ENCODE measurements around the gene GTF2F1. TPM values are rescaled to one million over a fixed set of nuclear protein-coding genes. Genes with fewer than 3 reads are reported as not detected.

Gene GTF2F1
- total and polyA plus RNA-seq, 10 donors = 28.3 to 51.4 (median 41.5) TPM

DNA sequence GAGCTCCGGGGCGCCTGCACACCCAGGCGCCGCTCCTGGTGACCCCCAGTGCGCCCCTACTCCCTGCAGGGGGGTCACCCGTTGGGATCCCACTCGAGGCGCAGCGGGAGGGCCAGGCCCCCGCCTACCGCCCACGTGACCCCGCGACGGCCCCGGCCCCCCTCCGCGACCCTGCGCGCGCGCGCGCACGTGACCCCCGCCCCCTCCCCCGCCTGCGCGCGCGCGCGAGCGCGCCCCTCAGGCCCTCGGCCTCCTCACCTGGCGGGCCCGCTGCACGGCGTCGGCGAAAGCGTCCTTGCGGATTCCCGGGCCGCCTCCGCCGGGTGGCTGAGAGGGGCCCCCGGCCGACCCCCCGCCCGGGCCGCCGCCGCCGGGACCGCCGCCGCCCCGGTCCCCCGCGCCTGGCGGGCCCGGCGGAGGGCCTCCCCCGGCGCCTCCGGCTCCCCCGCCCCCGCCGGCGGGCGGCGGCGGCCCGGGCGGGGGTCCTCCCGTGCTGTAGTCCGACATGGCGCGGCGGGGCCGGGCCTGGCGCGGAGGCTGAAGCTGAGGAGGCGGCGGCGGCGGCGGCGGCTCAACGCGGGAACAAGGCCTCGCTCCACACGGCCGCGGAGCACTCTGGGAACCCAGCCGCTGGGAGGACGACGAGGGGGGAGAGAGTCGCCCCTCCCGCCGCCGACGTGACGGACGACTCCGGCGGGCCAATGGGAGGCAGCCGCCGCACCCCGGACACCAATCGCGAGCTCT is 31.4 kb upstream of the GTF2F1 start, which contains the start of gene KHSRP:
KHSRP (minus strand) TSS at position 617 of the 744 bp plus-strand sequence; CDS start at position 507, 110 bp downstream.
- H3K9me3 ChIP-seq = no peaks in the 10 kb centered on the region
- H3K4me1 ChIP-seq = peaks cover 12 to 58% (median 34%) of the 10 kb centered on the region in 6 donors
- intact Hi-C loops (cut with DNase I; ENCODE audit: low total_unique reads) = no loop called here
- DNase-seq = no peak
- peak within 1 kb of the TSS; percentile 70 to 91 (median 88) for H3K27ac ChIP-seq
- H3K4me3 ChIP-seq = peak within 1 kb of the TSS; percentile 52 to 91 (median 70)
- H3K36me3 ChIP-seq = peaks cover 0 to 30% (median 22%) of the 10 kb centered on the region in 6 donors
- TF ChIP-seq POLR2A (IDR thresholded peaks at IDR 0.05) (peak in 1 of 3 donors; percentile 76), POLR2AphosphoS5 (IDR thresholded peaks at IDR 0.05) (peak; percentile 93 to 95 (median 93))
- TF ChIP-seq, protein P1, sequence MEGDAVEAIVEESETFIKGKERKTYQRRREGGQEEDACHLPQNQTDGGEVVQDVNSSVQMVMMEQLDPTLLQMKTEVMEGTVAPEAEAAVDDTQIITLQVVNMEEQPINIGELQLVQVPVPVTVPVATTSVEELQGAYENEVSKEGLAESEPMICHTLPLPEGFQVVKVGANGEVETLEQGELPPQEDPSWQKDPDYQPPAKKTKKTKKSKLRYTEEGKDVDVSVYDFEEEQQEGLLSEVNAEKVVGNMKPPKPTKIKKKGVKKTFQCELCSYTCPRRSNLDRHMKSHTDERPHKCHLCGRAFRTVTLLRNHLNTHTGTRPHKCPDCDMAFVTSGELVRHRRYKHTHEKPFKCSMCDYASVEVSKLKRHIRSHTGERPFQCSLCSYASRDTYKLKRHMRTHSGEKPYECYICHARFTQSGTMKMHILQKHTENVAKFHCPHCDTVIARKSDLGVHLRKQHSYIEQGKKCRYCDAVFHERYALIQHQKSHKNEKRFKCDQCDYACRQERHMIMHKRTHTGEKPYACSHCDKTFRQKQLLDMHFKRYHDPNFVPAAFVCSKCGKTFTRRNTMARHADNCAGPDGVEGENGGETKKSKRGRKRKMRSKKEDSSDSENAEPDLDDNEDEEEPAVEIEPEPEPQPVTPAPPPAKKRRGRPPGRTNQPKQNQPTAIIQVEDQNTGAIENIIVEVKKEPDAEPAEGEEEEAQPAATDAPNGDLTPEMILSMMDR (IDR thresholded peaks at IDR 0.05 in 8 of 11, conservative IDR thresholded peaks at IDR 0.05 in 3 of 11) = no peak
- 0 to 1% (median 1%) methylated on average over 17 to 114 of the region's 114 CpGs for WGBS, 5 donors
- H3K27me3 ChIP-seq (replicated peaks in 1 of 7) = no peaks in the 10 kb centered on the region

DNA sequence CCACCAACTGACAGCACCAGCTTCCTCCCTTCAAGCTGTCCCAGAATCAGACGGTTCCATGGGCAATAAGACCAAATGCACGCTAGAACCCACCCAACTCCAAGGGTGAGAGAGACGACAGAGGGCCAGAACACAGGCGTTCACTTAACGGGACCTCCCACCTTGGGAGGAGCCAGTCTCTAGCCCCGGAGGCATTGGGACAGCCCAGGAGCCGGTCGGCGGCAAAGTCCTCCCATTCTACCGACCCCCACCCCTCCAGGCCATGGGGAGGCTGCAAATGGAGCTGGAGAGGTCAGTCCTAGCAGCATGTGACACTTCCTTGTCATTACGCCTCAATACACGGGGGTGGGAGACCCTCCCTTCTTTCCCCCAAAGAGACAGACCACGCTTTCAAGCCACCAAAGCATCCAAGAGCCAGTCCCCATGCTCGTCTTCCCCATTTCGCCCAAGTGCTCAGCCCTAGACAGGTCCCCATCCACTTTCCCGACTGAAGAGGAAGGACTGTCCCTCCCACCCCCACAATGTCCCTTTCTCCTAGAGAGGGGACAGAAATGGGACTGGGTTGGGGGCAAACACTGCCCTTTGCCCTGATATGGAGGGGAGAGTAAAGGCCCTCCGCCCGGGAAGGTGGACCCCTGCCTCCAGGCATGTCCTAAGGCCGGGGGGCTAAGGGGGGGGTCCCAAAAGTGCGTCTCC is 30.7 kb upstream of the GTF2F1 start:
- peak overlapping the region; percentile 52 to 91 (median 70) for H3K4me3 ChIP-seq
- H3K9me3 ChIP-seq = no peaks in the 10 kb centered on the region
- no peaks in the 10 kb centered on the region for H3K27me3 ChIP-seq (replicated peaks in 1 of 7)
- 0 to 3% (median 1%) methylated on average over 11 to 20 of the region's 20 CpGs for WGBS, 5 donors
- peaks cover 12 to 58% (median 34%) of the 10 kb centered on the region in 6 donors for H3K4me1 ChIP-seq
- peak overlapping the region in 7 of 8 donors; percentile 22 to 91 (median 88) for H3K27ac ChIP-seq
- intact Hi-C loops (cut with DNase I; ENCODE audit: low total_unique reads) = no loop called here
- peaks cover 0 to 37% (median 29%) of the 10 kb centered on the region in 6 donors for H3K36me3 ChIP-seq
- no peak for TF ChIP-seq POLR2AphosphoS5 (IDR thresholded peaks at IDR 0.05)
- TF ChIP-seq, protein P1 (IDR thresholded peaks at IDR 0.05 in 8 of 11, conservative IDR thresholded peaks at IDR 0.05 in 3 of 11) = no peak
- TF ChIP-seq POLR2A (IDR thresholded peaks at IDR 0.05) = no peak
- peak; percentile 83 for DNase-seq

DNA sequence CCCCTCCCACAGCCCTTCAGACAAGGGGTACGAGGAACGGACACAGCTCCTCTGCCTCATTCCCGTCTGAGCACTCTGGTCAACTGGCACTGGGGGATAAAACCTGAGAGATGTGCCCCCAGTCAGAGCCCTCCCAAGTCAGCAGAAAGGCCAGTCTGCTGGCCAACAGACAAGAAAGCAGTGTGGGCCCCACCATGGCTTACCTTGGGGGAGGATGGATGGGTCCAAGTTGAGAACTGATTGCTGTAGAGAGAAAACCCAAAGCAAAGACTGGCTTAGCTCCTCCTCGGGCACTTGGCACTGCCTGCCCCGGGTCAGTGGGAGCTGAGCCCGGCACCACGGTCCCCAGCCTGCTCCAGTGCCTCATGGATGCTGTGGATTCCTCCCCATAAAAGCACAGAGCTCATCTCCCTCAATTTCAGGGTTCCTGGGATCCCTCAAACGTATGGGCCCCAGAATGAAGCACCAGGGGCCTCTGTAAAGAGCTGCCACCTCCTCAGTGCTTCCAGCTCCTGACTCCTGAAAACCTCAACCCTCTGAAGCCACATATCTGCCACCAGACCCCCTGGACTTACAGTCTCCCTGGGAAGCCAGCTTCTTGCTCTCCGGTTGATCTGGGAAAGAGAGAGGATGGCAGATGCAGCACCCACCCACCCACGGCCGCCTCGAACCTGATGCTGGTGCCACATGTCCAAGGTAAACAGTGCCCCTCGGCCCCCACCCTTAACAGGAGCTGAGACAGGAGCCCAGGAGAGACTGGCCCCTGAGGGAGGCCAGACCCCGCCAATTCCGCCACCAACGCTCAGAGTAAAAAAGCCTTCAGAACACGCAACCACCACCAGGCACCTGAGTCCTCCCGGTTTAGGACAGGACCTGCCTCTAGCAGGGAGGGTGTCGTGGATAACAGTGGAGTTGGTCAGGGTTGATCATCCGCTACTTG is 28.4 kb upstream of the GTF2F1 start:
- no peak for DNase-seq
- no peak overlapping the region for H3K27ac ChIP-seq
- peaks cover 12 to 57% (median 34%) of the 10 kb centered on the region in 6 donors for H3K4me1 ChIP-seq
- H3K4me3 ChIP-seq = no peak overlapping the region
- H3K9me3 ChIP-seq = no peaks in the 10 kb centered on the region
- 85 to 90% (median 88%) methylated on average over 14 to 20 of the region's 20 CpGs for WGBS, 5 donors
- H3K27me3 ChIP-seq (replicated peaks in 1 of 7) = no peaks in the 10 kb centered on the region
- intact Hi-C loops (cut with DNase I; ENCODE audit: low total_unique reads) = no loop called here
- H3K36me3 ChIP-seq = peaks cover 0 to 60% (median 52%) of the 10 kb centered on the region in 6 donors
- TF ChIP-seq POLR2AphosphoS5 (IDR thresholded peaks at IDR 0.05) = no peak
- no peak for TF ChIP-seq POLR2A (IDR thresholded peaks at IDR 0.05)
- TF ChIP-seq, protein P1 (IDR thresholded peaks at IDR 0.05 in 8 of 11, conservative IDR thresholded peaks at IDR 0.05 in 3 of 11) = no peak
